Superior temporal gyrus (tissue), 1 donor: Measurements from ENCODE around the gene TGFB3.

Experiments used
- DNase-seq: peaks from one replicate; pipeline ENCODE4 v3.0.0-alpha.2; 2016; ENCODE audit errors: extremely low spot score

Gene TGFB3

DNA sequence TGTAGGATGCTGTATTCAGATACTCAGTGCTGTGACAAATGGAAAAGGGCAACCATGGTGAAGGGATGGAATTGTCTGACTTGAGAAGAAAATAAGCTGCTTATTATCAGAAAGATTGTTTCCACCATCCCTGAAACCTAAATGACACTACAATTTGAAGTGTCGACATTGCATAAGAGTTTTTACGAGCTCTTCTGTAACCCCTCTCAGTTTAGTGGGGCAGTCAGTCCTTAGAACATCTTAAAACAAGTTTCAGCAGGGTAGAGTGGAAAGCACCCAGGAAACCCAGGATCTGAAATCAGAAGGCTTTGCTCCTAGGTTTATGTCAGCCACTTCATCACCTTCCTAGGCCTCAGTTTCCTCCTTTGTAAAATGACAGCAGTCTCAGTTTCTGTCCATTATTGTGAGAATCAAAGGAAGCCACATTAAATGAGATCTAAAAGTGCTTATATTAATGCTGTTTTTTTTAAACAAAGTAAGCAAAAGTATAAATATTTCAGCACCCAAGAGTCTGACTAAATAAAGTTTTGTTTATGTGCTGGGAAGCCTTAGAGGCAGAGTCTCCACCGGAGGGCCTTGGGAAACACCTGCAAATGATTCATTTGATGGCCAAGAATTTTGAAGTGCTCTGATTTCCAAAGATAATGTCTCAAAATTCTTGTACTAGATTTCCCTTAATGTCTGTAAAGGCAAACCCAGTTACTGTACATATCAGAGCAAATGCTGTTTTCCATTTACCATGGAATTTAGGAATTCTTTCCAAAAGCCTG is 5.6 kb upstream of the TGFB3 start:
- no peak for DNase-seq

DNA sequence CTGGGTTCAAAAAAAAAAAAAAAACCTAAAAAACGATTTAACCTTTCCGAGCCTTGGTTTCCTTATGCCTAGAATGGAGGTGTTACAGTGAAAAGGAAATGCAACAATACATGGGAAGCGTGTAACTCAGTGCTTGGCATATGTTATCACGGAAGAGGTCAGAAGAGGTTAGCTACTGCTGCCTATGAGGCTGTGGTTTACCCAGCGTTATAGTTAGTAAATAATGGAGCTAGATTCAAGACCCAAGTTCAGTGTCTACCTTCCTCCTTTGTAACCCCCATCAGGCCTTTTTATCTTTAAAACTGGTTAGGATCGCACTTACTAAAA is 4.6 kb upstream of the TGFB3 start:
- DNase-seq, result no peak

DNA sequence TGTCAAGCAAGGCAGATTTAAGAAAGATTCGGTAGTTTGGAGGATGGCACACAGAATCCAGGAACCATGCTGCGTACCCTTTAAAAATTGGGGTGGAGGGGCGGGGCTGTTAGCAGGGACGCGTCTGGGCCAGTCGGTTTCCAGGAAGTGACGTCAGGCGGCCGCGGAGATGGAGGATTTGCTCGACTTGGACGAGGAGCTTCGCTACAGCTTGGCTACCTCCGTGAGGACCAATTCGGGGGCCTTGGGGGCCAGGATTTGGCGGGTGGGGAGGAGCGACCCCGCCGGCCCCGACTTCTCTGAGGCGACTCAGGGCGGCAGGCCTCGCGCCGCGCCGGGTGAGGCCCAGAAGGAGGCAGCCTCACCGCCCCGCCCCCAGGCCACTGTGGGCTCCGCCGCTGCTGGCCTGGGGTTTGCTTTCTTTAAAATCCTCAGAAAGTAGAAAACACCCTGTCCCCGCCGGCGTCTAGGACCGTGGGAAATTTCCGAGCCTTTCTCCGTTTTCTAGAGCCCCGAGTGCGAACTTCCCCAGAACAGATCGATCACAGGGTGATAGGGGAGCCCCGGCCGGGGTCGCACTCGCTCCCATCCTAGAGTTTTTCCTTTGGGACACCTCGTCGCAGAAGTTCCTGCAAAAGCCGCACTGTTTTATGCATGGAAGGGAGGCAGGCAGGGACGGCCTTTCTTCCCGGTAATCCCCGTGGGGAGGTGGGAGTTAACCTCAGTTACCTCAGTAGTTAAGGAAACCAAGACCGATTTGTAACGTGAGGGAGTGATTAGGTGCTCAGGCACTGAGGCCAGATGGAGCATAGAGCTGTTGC is 4.0 kb upstream of the TGFB3 start, which contains the start of gene IFT43:
Gene IFT43, plus strand, starts transcription at position 146 of the 821 bp plus-strand sequence. Its CDS starts 24 bp downstream, at position 170.
- peak; percentile 91 for DNase-seq

DNA sequence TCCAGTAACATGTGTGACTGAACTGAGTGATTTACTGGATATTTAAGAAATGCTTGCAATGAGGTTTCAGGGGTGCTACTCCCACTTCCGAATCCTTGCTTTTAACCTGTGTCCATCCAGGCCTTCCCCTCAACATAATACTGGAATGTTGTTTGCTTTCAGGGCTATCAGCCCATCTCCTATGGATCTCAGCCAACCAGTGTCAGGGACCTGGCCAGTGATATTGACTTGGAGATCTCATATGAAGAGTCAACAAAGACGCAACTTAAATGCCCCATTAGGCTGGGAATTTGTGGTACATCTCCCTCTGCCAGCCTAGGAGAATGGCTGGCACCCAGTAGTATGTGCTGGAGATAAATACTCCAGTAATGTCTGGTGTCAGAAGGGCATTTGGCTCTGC is 2.9 kb upstream of the TGFB3 start:
- DNase-seq, result no peak

DNA sequence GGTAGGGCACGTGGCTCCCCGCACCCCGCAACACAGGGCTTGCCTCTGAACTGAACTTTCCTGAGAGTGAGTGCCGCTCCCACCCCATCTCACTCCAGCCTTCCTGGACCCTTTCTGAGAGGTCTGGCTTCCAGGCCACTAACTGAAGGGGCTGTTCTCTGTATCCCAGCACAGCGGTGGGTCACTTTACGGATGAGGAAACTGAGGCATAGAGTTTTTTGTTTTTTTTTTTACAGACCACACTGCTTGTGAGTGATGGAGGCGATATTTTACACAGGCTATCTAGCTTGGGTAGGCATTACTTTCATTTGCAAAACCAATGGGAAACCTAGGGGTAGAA is 1.2 kb upstream of the TGFB3 start:
- DNase-seq, result no peak

DNA sequence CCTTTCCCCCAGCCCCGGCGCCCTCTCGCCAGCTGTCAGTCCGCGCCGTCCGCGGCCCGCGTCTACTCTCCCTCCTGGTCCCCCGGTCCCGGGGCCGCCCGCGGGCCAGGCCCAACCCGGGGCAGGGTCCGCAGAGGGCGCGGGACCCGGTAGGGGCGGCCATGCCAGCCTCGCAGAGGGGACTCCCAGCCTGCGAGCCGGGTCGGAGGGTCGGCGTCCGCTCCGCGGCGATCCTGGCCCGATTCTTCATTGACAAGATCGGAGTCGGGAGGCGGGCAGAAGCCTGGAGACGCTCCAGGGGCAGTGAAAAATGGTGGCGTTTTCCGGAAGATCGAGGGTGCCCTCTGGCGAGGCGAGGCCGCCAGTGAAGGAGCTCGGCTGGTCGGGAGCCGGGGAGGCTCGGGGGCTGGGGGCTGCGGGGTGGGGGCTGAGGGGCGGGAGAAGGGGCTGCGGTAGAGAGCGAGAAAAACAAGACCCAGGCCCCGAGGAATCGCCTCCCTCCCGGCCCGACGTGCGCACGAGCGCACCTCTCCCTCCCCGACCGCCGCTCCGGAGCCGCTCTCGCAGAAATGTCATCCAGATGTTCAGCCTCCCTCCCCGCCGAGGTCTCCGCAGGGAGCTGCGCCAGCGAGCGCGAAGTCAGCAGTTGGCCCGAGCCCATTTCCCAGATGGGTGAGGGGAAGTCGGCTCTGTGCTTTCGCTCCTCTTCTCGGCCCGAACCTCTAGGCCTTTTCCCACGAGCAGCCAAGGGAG is 647 bp upstream of the TGFB3 start:
- DNase-seq, result peak; percentile 94

DNA sequence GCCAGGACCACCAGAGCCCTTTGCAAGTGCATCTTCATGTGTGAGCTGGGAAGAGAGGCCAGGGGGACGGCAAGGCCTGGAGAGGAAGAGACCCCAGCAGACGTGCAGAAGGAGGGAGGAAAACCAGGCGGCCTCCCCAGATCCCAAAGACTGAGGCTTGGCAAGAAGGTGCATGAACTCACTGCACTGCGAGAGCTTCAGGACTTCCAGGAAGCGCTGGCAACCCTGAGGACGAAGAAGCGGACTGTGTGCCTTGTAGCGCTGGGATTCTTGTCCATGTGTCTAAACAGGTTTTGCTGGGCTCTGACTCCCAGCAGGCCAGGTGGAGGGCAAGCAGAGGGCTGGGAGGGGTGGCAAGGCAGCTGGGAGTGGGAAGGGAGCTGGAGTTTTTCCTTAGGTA is 939 bp downstream of the TGFB3 start:
- DNase-seq, result no peak

DNA sequence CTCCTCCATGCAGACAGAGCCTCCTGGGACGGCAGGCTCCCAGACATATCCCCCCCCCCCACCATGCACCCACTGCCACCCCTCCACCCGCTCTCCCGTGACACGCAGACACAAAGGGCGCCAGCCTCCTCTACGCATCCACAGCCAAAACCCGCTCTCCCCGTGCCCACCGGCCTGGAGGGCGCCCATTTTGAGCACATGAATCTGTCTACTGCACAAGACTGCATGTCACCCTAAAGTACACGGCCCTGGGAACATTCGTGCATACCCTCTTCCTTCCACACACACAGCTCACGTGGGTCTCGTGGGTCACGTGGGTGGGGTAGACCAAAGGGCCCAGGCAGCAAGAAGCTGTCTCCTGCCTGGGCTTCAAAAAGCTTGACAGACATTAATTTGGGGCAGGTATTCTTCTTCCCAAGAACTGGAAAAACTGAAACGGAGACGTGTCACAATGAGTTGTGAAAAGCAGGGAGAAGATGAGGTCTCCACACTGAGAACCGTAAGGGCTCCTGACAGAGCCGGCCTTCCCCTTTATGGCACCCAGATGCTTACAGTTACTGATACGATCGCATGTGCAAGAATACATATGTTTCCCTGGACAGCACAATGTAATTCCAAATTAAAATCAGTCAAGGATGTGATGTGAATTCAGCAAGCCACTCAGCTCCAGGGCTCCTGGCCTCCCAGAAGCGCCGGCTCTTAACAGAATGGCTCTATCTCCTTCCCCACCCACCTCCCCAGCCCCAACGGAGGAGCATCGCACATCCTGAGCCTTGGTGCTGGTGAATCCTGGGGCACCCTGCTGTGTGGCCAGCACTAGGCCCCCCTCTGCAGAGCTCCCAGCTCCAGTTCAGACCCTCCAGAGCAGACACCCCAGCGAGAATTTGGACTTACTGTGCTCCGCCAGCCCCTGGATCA is 1.9 kb downstream of the TGFB3 start:
- DNase-seq, result peak; percentile 75

DNA sequence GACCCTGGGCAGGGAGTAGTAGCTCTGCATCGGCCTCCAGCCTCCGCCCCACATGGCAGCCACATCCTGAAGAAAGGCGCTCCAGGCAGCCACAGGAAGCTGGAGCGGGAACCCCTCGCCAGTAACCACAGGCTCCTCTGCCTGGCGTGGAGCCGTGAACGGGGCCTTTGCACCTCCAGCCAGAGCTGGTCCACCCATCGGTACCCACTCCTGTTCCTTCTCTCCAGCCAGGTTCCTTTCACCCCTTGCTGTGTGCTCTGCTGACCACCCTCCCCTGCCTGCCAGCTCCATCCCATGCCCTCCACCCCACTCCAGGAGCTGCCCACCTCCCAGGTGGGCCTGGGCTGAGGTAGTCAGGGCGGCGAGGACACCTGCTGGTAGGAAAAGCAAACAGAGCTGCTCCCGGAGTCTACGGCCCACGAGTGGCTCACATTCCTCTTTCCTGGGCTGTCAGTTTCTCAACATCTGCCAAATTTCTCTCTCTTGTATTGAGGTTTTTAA is 2.7 kb downstream of the TGFB3 start:
- DNase-seq, result peak; percentile 57

DNA sequence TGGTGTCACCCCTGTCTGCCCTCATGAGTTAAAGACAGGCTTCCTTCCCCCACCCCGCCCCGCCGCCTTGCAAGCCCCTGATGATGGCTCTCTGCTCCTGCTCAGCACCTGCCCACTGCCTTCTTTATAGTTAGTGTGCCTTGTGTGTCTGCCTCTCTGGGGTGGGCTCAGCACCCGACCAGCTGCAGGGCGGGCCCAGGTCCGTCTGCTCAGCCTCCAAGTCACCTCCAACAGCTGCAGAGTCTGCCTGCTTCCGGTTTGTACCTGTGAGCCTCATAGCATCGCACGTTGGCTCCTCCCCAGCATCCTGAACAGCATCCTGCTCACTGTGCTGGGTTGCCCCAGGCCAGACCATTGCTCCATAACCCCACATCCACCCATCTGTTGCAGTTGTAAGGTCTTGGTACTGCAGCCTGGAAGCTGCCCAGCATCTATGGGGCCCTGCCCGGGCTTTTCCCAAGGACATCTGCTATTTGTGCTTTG is 3.5 kb downstream of the TGFB3 start:
- DNase-seq, result no peak

DNA sequence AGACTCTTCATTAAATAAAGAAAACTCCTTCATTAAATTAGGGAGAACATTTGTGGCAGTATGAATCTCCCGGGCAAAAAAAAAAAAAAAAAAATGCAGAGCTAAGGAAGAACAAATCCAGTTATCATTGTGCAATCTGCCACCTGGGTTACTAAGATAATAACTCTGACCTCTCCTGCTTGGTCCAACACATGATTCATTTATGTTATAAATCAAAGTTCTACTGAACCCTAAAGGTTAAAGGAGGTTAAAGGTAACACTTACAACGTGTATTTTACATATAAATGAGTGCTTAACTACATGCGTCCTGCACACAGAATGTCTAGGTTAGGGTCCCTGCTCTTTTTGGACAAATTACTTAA is 4.2 kb downstream of the TGFB3 start:
- no peak for DNase-seq

DNA sequence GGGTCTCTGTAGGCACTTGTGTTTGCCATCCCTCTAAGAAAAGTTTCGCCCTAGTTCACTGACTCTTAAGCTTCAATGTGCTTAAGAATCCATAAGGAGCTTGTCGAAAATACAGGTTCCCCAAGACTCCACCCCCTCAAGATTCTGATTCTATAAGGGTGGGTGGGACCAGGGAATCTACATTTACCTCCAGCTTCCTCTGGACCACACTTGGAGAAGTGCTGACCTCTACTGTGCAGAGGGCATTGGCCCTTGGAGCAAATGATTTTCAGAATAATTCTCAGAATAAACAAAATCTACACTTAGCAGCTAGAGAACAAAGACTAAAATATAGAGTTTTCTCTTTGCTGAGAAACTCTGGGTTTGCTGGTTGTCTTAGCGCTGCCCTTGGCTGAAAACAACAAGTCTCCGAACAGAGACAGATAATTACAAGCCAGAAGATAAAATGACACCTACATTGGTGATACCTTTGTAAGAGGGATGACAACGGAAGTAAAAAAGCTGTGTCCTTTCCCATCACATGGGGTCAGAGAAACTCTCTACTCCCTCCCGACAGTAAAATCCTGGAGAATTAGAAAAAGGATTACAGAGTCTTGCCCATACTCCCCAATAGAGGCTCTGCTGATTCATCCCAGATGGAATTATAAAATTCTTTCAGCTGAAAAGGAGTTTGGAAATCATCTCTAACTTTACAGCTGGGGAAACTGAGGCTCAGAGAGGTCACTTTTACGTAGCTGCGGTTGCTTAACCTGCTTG is 4.8 kb downstream of the TGFB3 start:
- DNase-seq, result peak; percentile 45

DNA sequence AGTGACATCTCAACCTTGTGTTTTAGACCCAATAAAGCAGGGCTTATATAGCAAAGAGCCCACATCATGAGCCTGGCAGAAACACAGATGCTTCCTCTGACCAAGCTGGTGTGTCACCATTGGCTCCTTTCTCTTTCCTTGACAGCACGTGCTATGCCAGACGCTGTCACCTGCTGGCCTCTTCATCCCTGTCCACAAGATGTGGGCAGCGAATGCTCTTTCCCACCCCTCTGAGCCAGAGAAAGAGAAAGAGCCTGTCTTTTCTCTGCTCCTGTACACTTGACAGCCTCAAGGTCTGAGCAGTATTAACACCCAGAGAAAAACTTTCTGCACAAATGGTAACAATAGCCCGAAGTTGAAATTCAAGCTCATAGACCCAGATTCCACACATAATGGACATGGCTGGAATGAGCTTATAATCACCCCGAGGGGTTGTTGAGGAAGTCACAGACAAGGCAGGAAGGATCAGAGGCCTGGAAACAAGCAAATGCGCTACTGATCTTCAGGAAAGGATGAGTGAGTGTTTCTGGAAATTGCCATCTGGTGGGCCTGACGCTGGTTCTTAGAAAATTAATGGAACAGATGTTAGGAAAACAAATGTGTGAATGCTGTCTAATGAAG is 8.9 kb downstream of the TGFB3 start:
- DNase-seq, result no peak

DNA sequence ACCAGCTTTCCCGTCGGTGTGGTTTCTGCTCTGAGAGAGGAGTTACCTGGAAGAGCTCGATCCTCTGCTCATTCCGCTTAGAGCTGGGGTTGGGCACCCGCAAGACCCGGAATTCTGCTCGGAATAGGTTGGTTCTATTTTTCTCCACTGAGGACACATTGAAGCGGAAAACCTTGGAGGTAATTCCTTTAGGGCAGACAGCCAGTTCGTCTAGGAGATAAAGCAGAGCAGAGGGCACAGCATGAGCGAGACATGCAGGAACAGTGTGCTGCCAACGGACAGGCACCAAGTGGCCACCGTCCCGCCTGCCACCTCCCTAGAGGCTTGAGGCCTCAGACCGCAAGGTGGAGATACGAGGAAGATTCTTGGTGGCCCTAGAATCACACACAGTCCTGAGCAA is 10.3 kb downstream of the TGFB3 start:
- no peak for DNase-seq

DNA sequence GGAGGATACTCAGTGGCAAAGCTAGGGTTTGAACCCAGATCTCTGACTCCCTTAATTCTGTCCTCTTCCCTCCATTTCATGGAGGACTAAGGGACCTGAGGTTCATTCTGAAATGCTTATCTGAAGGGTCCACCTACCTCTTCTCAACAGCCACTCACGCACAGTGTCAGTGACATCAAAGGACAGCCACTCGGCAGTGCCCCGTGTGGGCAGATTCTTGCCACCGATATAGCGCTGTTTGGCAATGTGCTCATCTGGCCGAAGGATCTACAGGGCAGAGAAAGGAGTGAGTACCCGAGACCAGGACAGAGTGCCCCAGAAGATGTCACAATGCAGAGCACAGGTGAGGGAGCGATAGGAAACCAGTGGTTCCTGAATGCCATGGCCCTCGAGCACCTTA is 10.8 kb downstream of the TGFB3 start:
- DNase-seq, result no peak

DNA sequence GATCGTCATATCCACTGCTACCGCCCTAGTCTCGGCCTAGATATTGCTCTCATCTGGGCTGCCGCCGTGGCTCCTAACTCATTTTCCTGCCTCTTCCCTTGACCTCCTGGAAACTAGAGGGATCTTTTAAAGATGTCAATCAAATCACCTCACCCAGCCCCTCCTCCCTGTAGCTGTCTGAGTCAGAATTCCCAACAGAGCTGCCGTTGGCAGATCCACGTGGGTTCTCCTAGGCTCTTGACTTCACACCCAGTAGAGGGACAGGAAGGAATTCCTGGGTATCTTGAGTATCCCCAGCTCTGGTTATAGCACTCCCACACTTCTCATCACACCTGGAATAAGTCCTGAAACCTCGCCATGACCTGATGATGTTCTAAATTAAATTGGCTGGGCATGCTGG is 11.9 kb downstream of the TGFB3 start:
- no peak for DNase-seq

DNA sequence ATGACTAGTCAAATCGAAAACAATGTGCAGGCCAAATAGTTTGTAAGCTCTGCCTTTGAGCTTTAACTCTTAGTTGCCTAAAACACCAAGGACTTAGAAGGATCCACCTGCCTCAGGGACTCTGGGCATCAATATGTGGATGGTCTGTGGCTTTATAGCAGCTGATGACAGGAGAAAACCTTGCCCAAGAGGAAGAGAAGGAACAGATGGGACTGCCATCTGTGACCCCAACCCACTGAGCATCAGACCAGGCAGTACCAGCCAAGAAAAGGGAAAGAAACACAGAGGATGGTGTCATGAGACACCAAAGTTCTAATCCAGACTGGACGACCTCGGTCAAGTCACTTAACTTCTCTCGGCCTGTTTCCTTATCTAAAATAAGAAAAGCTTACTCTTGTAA is 12.7 kb downstream of the TGFB3 start:
- DNase-seq, result no peak

DNA sequence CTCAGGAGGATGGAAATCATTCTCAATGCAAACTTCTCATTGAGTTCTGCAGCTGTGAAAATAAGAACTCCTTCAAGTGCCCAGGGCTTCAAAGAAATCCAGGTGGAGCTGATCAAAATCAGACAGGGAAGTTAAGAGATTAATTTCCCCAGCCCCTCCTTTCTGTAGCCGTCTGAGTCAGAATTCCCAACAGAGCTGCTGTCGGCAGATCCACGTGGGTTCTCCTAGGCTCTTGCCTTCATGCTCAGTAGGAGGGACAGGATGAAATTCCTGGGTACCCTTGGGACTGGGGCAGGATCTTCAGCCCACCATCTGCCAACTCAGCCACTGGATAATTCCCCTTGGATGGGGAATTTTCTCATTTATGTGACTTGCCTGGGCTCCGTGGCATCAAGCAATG is 13.3 kb downstream of the TGFB3 start:
- DNase-seq, result no peak

DNA sequence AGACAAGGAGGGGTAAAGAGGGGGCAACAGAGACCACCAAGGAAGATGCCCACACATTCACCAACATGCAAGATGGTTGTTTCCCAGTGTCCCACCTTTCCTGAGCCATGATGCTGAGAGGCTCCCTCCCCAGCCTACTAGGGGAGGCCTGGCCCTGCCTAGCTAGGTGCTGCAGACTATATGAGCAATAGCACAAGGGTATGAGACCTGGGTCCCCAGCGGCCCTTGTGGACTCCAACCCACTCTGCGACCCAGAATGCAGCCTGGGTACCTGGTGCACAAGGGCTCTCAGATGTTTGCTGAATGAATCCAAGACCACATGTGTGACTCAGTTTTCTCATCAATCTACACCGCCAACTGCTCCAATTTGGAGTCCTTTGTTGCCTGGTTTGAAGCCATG is 13.9 kb downstream of the TGFB3 start:
- DNase-seq, result no peak

DNA sequence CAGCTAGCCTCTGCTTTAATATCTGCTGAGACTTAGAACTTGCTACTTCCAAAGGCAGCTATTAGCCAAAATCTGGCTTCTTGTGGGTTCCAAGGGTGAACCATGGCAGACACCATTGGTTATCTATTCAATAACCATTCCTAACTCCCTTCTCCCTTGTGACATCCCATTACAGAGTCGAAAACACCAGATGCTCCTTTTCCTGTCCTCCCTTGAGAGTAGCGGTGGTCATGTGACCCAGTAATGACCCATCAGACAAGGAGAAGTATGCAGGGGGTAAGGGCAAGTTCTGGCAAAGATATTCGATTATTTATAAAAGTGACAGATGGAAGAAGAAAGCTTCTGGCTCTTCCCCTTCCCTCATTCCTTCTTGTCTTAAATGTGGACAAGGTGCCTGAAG is 20.1 kb downstream of the TGFB3 start:
- no peak for DNase-seq
